NCI-H460 (cell line): Measurements from ENCODE around the gene SERINC2. TPM values are rescaled to one million over a fixed set of nuclear protein-coding genes. Genes with fewer than 3 reads are reported as not detected.
"Not testable (repeated sequence)": the region's sequence is repeated elsewhere in the genome, so short reads cannot be mapped to it uniquely, and the experiment has no call there.

Source experiments
- DNase-seq: peaks from one replicate; pipeline ENCODE4 v3.0.0-alpha.2; 2016; ENCODE audit warnings: low read depth; ENCODE audit errors: extremely low read depth
- total RNA-seq: library from RNA; depleted of rRNA; stranded (reverse); fragments of >200 nt; shearing (Covaris generic); gene quantifications from 2 replicates; pipeline ENCODE4 v1.2.3, GENCODE V29; 2014

Gene SERINC2
- total RNA-seq, 1 experiment from 2014 or later, result 4.6 TPM

DNA sequence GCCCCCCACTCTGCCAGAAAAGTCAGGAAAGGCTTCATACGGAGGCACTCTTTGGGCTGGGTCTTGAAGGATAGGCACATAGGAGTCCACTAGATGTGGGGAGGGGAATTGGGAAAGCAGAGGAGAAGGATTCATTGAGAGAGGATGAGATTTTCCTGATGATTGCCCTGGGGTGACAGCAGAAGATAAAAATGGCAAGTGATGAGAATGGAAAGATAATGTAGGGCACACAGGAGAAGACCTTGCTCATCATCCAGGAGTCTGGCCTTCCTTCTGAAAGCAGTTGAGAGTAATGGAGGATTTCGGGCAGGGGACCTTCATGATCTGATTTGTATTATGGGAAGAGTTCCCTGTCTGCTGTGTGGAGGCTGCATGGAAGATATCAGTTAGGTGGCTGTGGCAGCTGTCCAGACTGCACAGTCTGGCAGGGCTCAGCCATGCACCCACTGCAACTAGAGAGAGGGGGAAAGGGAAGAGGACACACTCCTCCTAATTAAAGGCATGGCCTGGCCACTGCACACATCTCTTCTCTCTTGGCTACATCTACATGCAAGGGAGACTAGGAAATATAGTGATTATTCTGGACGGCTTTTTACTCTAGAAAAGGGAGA is 30.5 kb upstream of the SERINC2 start:
- no peak for DNase-seq

DNA sequence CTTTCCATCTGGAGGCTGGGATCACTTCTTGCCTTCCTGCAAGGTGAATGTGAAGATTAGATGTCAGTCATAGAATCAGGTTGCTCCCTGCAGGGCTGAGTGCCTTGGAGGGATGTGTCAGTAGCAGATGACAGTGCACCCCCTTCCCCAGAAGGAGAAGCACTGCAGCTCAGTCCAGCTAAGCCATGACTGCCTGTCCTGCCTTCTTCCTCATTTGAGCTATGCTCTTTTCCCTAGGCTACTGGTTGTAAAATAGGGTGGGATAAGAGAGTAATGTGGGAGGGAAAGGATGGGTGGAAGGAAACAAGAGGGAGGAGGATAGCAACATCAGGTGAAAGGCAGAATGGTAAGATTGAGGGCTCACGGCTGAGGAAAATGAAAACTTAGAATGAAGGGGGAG is 29.0 kb upstream of the SERINC2 start:
- DNase-seq, result no peak

DNA sequence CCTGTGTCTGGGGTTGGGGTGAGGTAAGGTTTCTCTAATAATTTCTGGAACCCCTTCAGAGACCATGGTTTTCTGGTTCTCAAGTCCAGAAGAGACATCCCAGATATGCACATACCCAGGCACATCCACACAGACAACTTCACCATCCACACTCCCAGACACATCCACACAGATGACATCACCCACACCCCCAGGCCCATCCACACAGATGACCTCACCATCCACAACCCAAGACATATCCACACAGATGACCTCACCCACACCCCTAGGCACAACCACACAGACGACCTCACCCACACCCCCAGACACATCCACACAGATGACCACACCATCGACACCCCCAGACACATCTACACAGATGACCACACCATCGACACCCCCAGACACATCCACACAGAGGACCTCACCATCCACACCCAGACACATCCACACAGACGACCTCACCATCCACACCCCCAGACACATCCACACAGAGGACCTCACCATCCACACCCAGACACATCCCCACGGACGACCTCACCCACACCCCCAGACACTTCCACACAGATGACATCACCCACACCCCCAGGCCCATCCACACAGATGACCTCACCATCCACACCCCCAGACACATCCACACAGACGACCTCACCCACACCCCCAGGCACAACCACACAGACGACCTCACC is 26.3 kb upstream of the SERINC2 start:
- not testable (repeated sequence) for DNase-seq

DNA sequence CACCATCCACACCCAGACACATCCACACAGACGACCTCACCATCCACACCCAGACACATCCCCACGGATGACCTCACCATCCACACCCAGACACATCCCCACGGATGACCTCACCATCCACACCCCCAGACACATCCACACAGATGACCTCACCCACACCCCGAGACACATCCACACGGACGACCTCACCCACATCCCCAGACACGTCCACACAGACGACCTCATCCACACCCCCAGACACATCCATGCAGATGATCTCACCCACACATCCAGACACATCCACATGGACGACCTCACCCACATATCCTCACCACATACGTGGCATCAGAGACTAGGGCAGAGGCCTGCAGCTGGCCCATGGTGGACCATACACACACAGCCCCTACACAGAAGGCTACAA is 25.4 kb upstream of the SERINC2 start:
- no peak for DNase-seq

DNA sequence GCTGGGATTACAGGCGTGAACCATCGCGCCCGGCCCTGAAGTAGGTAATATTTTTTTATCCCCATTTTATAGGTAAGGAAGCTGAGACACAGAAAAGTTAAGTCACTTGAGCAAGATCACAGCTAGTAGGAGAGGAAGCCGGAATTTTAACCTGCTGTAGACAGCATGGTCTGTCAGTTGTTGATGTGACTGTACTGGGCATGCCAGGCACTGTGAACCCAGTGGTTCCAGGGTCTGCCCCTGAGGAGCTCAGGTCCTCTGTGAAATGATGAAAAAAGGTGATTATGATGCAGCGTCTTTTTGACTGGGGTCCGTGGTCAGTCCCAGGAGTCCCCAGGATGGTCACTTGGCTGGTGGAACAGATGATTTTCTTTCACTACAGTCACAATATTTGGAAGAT is 23.4 kb upstream of the SERINC2 start:
- no peak for DNase-seq

DNA sequence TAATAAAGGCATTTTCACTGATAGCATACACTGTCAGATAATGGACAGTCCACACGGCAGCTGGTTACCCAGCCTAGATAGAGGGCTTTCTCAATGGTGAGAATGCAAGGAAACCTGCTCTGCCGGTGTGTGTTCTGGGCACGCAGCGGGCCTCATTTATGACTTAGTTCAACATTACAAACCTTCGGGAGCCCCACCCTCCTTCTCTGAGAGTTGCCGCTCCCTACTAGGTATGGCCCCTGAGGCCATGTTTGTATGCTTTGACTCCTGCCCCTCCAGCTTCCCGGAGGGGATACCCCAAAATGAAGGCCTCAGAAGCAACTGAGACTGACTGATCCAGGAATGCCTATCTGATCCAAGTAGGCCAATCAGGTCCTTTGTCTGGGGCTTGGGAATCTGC is 22.9 kb upstream of the SERINC2 start:
- DNase-seq, result no peak

DNA sequence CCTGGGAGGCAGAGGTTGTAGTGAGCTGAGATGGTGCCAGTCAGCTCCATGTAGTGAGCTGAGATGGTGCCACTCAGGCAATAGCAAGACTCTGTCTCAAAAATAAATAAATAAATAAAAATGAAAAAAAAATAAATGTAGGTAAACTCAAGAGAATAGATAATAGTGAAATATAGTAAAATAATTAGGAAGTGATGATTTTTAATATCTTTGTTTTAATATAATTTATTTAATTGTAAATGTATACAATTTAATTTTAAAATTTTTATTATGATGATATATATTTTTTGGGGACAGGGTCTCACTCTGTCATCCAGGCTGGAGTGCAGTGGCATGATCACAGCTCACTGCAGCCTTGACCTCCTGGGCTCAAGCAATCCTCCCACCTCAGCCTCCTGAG is 19.6 kb upstream of the SERINC2 start:
- no peak for DNase-seq

DNA sequence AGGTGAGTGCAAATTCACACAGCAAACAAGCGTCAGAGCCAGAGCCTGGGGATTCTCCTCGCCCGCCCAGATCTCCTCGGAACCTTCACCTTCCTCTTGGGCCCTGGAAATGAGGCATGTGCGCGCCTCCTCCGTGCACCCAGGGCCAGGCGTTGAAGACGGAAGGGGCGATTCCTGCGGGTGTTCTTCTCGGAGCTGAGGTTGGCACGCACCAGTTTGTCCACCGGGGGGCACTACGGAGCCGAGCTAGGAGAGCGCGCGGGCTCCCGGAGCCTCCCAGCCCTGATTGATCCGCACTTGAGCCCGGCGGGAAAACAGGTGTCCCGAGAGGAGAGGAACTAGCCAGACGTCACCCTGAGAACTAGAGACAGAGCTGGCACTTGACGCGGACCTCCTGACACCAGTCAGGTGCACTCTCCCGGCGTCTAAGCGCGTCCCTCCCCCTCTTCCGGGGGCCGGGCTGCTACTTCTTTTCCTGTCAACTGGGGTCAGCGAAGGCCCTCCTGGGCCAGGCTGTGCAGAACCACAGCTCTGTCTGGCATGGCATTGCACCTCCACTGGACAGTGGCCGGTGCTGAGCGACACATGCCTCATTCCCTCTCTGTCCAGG is 18.3 kb upstream of the SERINC2 start:
- peak; percentile 71 for DNase-seq

DNA sequence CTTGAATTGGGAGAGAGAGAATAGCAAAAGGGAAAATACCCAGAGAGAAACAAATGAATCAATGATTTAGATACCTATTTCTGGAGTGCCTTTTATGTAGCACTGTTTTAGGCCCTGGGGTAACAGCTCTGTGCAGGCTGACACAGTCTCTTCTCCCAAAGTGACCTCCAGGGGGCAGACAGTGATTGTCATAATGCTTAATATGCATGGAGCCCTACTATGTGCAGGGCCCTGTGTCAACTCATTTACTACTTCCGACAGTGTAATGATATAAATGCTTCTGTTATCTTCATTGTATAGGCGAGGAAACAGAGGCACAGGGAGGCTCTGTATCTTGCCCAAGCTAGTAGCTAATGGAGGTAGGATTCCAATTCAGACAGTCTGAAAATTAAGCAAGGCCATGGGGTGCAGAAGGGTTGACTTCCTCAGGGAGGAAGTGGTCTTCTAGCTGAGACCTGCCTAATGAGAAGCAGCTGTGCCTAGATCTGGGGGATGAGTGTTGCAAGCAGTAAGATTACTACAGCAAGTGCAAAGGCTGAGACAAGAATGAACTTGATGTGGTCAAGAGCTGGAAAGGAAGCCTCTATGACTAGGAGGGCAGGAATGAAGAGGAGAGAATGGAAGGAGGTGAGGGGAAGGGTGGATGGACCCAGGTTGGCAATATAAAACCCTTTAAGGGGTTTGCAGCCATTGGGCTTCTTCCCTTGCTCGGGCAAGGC is 16.2 kb upstream of the SERINC2 start:
- no peak for DNase-seq

DNA sequence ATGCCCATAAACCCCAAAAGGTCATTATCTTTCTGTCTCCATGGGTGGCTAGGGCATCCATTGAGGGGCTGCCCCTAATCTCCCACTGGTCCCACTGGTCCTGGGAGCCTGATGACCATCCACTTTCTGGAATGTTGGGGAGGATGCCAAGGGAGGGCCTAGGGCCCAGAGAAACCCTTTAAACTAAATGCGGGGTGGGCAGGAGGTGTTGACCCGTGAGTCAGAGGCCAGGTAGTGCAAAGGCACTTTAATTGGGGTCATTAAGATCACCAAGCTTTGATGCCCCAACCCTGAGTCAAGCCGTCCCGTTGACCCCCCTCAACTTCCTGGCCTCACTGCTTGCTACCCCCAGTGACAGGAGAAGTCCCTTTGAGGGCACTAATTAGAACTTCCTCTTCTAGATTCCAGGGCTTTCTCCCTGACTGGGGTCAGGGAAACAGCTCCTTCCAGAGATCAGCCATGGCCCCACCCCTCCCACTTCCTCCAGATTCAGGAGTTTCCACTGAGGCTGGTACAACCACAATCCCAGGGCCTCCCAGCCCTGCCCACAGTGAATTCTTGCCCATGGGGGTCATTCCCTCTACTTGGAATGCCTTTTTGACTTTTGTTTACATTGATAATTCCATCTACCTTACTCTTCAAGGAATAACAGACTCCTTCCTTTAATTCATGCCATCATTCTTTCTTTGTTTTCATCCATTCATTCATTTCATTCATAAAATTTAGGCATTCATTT is 15.5 kb upstream of the SERINC2 start:
- DNase-seq, result no peak

DNA sequence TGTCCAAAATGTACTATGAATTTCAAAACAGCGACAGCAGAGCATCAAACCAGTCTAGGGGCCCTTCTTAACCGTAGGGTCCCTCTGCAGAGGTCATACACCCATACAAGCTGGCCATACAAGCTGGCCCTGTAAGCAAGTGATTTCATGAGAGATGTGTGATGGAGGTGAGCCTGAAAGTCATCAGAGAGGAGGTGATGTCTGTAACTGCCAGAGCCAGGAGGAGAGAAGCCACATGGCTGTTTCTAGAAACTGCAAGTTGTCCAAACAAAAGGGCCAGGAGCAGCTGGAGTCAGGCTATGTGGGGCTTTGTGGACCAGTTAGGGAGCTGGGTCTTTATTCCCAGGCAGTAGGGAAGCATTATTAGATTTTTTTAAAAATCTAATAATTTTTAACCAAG is 14.8 kb upstream of the SERINC2 start:
- DNase-seq, result no peak

DNA sequence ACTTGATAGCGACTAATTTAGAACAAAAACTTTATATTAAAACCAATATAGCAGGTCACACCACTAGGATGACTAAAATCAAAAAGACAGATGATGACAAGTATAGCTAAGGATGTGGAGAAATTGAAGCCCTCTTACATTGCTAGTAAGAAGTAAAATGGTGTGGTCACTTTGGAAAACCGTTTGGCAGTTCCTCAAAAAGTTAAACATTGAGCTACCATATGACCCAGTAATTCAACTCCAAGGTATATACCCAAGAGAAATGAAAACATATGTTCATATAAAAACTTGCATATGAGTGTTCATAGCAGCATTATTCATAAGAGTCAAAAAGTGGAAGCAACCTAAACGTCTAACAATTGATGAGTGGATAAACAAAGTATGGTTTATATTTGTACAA is 13.0 kb upstream of the SERINC2 start:
- DNase-seq, result no peak

DNA sequence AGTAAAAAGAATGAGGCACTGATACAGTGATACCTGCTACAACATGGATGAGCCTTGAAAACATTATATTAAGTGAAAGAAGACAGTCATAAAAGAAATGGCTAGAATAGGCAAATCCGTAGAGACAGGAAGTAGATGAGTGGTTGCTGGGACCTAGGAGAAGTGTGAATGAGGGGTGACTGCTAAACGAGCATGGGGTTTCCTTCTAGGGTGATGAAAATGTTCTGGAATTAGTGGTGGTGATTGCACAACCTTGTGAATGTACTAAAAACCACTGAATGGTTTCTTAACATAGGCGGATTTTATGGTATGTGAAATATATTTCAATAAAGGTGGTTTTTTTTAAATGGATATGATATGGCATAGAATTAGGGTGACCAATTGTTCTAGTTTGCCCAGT is 12.6 kb upstream of the SERINC2 start:
- DNase-seq, result no peak

DNA sequence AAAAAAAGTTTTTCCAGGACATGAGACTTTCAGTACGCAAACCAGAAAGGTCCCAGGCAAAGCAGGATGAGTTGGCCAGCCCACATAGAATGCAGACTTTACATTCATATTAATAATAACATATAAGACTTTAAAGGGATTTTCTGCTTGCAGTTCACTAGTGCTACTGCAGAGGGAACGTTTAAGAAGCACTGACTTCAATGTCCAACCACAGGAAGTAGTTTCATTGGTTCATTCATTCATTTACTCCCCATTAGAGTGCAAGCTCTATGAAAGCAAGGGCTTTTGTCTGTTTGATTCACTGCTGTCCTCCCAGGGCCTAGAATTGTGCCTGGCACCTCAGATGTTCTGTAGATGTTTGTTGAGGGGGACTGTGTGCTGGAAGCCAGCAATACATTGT is 11.8 kb upstream of the SERINC2 start:
- DNase-seq, result no peak

DNA sequence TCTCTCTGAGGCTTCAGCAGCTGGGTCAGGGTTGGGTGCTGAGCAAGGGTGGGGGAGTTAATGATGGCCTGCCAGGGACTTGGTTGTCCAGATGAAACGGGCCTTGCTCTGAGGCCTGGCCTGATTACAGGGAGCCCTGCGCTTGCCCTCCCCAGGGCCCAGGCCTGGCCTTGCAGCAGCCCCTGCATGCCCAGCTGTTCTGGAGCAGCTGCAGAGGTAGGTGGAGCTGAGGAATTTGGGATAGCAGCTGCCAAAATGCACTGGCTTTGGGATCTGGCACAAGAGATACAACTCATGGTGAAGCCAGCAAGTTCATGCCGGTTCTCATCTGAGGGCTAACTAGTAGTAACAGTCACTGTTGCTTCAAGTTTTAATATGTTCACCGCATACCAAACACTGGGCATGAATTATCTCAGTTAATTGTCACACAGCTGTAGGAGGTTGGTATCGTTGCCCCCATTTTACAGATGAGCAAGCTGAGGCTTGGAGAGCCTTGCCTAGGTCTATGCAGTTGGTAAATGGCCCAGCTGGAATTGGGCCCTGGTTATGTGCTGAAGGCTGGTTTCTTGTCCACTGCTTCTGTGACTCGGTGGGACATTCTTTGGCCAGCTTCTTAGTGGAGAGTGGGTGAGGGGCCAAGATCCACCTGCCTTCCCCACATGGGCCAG is 7.3 kb upstream of the SERINC2 start:
- no peak for DNase-seq

DNA sequence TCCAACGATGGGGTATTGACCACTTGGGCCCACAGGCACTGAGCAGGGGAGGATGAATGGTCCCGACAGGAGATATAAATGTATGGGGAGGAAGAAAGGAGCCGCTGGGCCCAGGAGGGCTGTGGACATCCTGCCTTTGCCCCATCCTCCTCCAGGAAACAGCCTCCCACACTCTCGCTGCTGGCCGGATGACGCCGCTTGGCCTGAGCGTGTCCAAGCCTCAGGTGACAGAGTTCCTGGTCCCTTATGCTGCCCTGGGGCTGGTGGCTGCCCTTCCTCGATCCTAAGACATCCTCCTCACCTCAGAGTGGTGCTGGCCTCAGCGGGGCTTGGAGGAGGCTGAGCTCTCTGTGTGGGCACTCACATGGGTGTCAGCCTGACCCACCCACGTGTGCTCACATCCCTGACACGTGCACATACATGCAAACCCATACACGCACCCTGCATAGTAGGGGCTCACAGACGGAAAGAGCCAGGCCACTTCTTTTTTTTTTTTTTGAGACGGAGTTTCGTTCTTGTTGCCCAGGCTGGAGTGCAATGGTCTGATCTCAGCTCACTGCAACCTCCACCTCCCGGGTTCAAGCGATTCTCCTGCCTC is 5.9 kb upstream of the SERINC2 start:
- no peak for DNase-seq

DNA sequence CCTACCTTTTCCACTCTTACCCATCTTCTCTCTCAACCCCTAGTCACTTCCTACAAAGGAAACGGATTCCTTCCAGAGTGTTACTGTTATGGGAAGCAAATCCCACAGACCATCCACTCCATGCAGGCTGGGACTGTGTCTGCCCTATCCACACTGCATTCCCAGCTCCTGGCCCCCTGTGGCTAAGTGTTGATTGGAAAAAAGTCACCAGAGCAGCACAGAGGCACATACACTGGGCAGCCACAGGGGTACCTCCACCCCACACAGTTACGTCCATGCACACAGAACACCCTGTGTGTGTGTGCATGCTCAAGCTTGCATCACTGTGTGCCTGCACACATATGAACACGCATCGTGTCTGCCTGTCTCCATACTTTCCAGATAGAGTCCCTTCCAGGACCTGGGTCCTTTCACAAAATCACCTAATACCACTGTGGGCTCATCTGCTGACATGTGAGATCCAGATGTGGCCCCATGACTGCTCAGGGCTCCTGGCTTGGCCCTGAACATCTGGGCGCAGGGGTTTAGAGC is 4.2 kb upstream of the SERINC2 start:
- no peak for DNase-seq

DNA sequence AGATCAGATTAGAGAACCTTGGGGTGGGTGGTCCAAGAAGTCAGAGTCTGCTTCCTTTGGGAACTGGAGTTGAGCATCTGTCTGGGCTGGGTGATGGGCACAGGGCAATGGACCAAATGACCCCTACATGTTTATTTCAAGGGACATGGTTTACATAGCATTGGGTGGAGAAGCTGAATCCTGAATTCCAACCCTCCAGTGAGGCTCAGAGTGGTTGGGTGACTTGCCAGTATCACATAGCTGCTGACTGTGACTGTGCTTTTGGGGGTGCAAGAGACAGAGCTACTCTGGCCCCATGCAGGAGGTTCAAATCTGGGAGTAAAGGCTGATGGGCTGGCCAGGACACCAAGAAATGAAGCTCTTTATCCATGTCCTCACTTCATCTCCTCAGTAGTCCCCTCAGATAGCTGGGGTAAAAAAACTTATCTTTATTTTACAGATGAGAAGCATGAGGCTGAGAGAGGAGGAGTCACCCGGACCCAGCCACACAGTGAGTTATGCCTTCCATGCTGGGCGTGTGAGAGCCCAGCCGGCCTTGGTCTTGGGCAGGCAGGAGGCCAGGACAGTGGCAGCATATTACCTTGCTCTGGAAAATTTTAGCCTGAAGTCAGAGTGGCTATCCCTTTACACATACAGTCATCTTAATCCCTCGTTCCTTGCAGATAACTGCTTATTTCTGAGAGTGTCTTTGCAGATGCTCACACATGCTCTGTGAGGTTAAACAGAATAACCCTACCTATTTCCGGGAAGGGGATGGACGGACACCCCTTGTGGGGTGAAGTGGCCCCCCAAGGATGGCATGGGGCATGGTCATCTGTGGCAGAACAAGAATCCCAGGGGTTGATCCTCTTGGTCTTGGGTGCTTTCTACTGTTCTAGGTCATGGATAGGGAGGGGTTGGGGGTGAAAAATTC is 2.8 kb upstream of the SERINC2 start:
- DNase-seq, result no peak

DNA sequence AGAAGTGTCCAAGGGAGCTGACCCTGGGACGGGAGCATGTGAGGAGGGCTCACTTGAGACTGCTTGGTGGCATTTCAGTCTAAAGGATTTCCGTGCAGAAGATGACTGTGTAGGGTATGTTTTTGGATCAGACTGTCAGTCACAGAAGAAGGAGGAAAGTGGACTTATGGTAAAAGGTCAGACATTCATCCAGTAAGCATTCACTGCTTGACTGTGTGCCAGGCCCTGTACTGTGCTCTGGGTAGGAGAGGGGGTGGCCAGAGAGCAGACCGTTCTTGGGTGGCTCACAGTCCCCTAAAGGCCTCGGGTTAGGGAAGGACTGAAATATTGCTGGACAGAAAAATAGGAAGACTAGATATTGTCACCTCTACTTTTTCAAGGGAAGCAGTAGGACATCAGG is 2.1 kb upstream of the SERINC2 start:
- no peak for DNase-seq
